Measurements from ENCODE around the gene TEX29.

Gene TEX29

DNA sequence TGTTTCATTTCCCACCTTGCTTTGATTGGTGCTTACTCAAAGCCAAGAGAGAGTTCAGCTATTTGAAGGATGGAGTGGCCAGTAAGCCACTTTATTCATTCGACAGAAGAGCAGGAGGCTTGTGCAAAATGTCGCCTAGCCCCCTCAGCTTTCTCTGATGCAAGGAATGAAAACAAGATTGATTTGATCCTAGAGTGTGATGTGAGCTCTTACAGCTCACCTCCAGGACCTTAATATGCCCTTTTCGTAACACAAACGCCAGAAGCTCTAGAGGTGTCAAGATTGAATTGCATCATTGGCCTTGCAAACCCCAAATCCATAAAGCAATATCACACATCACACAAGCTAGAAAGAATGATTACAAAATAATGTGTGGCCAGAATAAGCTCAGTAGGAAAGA lies 36.4 kb downstream of the TEX29 start:
- H3K4me3 ChIP-seq (ENCODE audit: low read length) = no peak overlapping the region
- TF ChIP-seq ZNF274 (IDR thresholded peaks at IDR 0.05; ENCODE audit: low read depth, low read length) = no peak

DNA sequence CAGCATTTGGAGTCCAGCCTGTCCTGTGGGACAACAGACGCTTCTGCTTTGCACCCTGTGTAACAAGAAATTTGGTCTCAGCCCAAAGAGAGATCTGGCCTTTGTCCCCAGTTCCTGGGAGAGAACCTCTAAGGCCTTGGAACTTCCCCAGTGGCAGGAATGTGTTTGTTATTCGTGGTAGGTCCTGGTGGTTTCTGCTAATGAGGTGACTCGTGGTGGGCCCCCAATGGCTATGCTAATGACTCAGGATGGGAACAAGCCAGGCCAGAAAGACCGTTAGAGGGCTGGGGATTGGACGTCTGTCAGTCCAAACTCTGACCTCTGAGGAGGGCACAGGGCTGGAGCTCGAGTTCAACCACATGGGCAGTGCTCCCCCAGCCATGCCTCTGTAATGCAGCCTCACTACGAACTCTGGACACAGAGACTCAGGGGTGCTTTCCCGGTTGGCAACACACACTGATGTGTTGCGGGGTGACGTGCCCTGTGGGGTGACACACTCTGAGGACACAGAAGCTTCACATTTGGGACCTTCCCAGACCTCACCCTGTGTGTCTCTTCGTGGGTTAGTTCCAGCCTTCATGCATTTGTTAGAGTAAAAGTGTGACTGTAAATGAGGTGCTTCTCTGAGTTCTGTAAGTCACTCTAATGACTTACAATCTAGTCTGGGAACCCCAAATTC lies 38.9 kb downstream of the TEX29 start:
- TF ChIP-seq ZNF274 (IDR thresholded peaks at IDR 0.05; ENCODE audit: low read depth, low read length) = no peak

DNA sequence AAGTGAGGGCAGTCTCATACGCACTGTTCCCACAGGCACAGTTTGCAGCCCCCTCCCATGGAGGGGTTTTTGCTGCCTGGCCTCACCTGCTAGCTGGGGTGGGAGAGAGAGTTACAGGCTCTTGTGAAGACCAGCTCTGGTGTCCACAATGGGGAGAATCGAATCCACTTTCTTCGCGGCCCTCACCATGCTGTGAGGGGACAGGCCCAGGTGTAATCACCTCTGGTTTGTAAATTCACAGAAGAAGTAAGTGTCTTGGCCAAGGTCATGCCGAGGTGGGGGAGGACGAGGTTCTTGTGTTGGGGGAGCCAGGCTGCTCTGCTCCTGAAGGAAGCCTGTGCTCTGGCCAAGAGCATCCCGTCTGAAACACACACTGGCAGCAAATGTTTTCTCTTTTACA lies 39.5 kb downstream of the TEX29 start:
- no peak for TF ChIP-seq ZNF274 (IDR thresholded peaks at IDR 0.05; ENCODE audit: low read depth, low read length)
- no peak overlapping the region for H3K4me3 ChIP-seq (ENCODE audit: low read length)

More for the DNA sequence above, 38.9 kb downstream of the TEX29 start:
- H3K4me3 ChIP-seq (ENCODE audit: low read length) = no peak overlapping the region

DNA sequence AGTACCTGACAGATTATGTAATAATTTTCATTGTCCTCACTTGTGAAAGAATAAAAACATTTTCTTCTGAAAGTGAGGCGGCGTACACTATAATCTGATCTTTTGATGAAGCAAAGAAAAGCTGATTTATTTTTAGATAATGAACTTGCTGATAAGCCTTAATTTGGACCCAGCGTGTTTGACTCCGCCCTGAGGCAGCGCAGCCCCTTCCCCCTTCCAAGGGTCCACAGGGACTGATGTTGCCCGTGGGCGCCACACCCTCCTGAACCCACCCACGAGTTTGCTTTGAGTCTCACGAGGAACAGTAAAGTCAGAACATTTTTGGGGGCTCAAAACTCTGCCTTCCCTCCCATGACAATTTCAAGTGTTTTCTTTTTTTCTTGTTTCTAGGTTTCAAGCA lies 40.0 kb downstream of the TEX29 start:
- TF ChIP-seq ZNF274 (IDR thresholded peaks at IDR 0.05; ENCODE audit: low read depth, low read length) = no peak
- no peak overlapping the region for H3K4me3 ChIP-seq (ENCODE audit: low read length)

DNA sequence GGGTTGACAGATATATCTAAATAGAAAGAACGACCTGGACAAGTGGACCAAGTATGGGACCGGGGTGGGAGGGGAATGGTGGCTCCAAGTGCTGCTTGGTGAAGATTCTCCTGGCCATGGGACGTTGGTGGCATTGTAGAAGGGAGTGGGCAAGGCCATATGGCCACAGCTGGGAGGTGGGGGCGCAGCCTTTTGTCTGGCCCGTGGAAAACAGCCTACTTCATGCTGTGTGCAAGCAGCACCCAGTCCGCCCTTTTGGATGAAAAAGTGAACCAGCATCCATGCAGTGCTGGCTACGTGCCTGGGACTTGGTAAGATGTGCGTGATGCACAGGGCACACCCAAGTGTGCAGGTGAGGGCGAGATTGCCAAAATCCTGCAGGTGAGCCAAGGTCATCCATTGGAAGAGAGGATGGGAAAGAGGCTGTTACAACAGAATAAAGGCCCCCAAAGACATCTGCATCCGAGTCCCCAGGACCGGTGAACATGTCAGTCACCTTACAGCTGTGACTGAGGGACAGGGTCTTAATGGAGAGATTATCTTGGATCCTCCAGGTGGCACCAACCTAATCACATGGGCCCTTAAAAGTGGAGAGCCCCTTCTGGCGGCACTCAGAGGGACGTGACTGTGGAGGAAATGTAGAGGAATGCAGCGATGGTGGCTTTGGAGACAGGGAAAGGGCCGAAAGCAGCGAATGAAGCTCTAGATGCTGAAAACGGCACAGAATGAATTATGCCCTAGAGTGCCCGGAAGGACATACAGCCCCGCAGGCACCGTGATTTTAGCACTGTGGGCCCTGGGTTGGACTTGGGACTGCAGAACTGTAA lies 40.8 kb downstream of the TEX29 start:
- TF ChIP-seq ZNF274 (IDR thresholded peaks at IDR 0.05; ENCODE audit: low read depth, low read length) = no peak

DNA sequence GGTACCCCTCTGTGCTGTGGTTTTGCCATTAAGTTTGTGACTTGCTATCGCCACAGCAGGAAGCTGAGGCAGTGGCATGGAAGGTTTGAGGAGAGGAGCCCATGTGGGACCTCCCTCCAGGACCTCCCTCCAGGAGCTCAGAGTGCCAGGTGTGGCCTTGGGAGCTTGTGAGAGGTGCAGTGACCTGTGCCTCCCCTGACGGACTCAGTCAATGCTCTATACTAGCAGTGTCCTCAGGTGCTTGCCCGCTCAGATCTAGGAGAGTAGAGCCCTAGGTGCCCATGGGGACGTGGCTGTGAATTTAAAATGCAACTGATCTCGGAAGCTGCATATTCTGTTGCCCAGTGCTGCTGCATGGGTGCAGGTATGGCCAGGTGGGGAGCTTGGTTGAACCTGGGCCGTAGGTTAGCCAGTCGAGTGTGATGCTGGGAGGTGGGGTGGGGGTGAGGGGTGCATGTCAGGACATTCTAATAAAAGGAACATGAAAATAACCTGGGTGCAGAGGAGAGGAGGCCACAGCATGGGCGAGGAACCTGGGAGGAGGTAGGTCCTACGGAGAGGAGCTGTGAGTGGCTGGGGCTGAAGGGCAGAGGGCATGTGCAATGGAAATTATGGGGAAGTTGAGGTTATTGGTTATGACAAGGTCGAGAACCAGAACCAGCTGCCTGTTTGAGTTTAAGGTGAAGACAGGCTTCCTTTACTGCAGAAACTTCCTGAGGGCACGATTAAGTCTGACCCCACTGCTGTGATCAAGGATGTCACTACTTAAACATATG lies 41.6 kb downstream of the TEX29 start:
- no peak overlapping the region for H3K4me3 ChIP-seq (ENCODE audit: low read length)
- no peak for TF ChIP-seq ZNF274 (IDR thresholded peaks at IDR 0.05; ENCODE audit: low read depth, low read length)

More for the DNA sequence above, 40.8 kb downstream of the TEX29 start:
- no peak overlapping the region for H3K4me3 ChIP-seq (ENCODE audit: low read length)

DNA sequence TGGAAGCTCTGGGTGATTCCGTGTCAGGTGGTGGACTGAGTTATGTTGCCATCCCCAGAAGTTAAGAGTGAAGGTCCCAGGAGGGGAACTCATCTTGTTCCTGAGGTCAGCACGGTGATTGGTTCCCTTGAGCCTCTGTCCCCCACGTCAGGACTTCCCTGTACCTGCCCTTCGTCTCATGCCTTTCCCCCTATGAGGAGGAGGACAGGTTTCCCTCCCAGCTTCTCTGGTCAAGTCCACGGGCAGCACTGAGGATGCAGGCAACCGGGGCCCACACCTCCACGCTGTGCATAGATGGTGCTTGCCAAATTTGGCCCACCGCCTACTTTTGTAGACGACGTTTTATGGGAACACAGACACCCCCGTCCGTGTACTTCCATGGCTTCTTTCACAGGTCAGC lies 42.7 kb downstream of the TEX29 start:
- TF ChIP-seq ZNF274 (IDR thresholded peaks at IDR 0.05; ENCODE audit: low read depth, low read length) = no peak
- H3K4me3 ChIP-seq (ENCODE audit: low read length) = no peak overlapping the region

DNA sequence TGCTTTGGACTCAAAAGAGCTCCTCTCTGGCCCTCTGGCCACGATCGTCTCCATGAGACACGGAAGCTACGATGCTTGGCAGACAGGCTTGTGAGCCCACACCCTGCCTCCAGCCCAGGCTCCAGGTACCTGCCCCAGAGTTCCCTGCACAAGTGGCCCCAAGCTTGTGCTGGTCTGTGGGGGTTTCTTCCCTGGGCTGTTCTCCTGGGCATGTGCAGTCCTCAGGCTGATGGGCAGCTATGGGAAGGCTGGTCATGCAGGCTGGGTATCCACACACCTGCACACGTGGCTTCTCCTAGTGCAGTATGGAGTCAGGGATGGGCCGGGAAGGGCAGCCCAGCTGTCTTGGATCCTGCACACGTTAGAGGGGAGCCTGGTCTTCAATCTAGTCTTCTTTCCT lies 43.1 kb downstream of the TEX29 start:
- TF ChIP-seq ZNF274 (IDR thresholded peaks at IDR 0.05; ENCODE audit: low read depth, low read length) = no peak
- H3K4me3 ChIP-seq (ENCODE audit: low read length) = no peak overlapping the region

DNA sequence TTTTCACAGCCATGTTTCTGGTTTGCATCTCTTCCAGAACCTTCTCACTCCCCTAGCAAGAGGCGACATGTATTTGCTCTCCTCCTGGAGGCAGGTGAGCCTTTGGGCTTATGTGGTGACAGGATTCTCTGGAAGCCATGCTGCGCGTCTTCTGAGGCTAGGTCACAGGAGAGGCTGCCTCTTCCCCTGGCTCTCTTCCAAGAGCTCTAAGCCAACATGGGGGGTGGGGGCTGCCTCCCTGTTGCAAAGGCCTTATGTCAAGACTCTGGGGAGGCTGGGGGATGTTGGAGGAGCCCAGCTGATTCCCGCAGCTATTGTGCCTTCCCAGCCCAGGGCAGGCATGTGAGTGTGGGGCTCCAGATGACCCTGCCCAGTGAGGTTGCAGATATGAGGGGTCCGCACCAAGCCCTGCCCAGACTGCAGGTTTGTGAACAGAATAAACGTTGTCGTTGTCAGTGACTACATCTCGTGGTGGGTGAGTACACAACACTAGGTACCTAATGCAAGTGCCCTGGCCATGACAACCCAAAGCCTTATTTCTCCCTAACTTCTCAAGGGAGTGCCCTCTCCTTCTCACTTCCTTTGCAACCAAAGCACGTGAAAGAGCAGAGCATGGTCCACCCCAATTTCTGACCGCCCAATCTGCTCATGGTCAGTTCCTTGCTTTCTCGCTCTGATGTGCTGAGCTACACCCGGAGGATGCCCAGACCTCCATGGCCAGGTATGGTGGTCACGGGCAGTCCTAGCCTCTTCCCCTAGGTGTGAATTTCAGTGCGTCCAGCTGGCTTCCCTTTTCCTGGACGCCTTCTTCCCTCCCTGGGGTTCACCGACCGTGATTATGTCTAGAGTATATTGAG lies 44.9 kb downstream of the TEX29 start:
- TF ChIP-seq ZNF274 (IDR thresholded peaks at IDR 0.05; ENCODE audit: low read depth, low read length) = no peak

DNA sequence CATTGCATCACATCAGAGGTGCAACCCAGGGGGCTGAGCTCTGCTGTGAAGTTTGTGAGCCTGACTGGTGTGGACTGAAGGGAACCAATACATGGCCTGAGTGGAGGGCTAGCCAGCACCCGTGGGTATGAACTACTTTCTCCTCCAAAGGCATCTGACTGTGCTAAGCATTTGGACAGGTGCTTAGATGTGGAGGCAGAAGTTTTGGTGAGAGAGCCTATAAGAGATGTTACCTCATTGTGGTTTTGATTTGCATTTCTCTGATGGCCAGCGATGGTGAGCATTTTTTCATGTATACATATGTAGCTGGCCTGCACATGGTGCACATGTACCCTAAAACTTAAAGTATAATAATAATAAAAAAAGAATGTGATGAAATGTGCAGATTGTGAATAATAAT lies 46.9 kb downstream of the TEX29 start:
- no peak overlapping the region for H3K4me3 ChIP-seq (ENCODE audit: low read length)
- no peak for TF ChIP-seq ZNF274 (IDR thresholded peaks at IDR 0.05; ENCODE audit: low read depth, low read length)

More for the DNA sequence above, 44.9 kb downstream of the TEX29 start:
- H3K4me3 ChIP-seq (ENCODE audit: low read length) = no peak overlapping the region

DNA sequence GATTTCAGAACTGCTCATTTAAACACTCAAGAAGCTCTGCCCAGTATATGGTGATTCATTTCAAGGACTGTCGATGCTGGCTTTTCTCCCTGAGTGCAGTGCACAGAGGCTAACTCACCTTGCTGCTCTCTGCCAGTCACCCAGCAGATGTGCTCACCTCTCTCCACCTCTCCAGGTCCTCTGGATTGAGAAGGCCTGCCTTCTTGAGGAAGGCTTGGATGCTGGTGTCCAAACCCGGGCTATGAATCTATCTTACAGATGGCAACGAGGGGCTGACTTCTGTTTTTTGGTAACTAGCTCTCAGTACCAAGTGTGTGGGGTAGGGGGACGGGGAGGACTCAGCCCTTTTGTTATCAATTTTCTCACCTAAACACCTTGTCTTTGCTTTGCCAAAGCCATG lies 47.6 kb downstream of the TEX29 start:
- no peak for TF ChIP-seq ZNF274 (IDR thresholded peaks at IDR 0.05; ENCODE audit: low read depth, low read length)
- H3K4me3 ChIP-seq (ENCODE audit: low read length) = no peak overlapping the region

DNA sequence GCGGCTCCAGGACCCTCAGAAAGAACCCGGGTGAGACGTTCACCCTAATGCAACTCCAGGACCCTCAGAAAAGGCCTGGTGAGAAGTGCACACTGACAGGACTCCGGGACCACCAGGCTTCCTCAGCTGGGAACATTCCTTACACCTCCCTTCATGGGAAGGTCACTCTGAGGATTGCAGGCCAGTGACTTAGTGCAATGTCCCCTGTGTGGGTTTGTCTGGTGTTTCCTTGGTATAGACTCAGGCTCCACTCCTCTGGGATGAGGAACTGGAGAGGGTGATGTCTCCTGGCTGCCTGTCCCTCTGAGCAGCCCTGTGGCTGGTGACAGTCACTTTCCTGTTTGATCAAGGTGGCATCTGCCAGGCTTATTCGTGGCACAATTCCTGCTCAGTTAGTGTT lies 49.7 kb downstream of the TEX29 start:
- no peak overlapping the region for H3K4me3 ChIP-seq (ENCODE audit: low read length)
- no peak for TF ChIP-seq ZNF274 (IDR thresholded peaks at IDR 0.05; ENCODE audit: low read depth, low read length)

DNA sequence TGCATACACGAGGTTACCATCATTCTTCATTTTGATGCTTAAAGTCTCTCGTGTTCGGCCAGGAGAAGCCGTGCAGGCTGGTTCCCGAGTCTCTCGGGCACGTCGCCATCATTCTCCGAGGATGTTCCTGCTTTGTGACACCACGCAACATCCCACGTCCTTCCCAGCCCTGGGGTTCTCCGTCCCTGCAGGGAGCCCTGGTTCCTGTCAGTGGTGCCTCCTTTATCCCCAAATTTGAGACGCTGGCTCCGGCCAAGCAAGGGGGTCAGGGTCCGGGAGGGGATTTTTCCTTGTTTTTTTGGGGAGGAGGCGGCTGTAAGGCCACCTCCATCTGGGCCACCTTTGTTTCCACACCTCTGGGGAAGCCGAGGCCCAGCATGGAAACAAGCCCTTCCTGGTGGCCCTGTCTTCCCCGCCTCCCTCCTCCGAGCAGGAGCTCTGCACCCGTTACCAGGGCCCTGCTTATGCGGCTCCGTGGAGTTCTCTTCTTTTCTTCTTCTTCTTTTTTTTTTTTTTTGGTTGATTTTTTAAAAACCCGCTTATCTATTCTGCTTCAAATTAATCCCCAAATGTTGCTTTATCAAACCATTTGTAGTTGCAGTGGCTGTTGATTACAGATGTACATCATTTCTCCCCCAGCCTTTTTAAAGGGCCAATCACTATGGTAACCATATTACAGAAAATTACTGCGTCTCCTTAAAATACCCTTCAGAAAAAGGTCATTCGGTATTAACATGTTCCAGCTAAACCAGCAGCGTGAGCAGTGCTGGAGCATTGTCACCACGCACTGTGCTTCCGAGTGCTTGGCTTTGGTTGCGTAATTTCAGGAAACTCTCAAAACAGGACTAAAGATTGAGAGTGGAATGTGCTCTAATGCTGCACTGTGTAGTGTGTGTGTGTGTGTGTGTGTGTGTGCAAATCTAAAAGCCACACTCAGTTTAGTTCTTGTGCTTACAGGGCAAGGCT lies 50.4 kb downstream of the TEX29 start:
- no peak overlapping the region for H3K4me3 ChIP-seq (ENCODE audit: low read length)
- no peak for TF ChIP-seq ZNF274 (IDR thresholded peaks at IDR 0.05; ENCODE audit: low read depth, low read length)

All from GM08714 (cell line).